Putamen (tissue), 1 donor: ENCODE data around the gene PRKCH.

Experiments
- DNase-seq: peaks from one replicate; pipeline ENCODE4 v3.0.0-alpha.2; 2016; ENCODE audit warnings: low spot score

The PRKCH gene

DNA sequence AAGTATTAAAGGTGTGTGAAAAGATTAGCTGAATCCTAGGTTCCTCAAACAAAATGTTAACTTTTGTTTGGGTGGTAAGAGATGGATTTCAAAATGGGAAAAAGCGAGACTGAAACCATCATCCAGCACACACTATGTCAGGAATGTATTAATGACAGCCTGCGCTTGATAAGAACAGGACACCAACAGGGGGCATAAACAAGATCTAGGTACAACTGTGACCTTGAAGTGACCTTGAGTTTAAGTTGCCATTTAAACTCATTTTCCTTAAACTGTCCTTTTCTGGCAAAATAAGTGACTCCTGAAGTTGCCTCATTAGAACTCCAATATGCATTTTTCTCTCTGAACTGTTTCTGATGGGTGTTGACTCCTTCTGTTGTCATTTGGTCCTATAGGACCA lies 17.1 kb downstream of the PRKCH start:
- no peak for DNase-seq

DNA sequence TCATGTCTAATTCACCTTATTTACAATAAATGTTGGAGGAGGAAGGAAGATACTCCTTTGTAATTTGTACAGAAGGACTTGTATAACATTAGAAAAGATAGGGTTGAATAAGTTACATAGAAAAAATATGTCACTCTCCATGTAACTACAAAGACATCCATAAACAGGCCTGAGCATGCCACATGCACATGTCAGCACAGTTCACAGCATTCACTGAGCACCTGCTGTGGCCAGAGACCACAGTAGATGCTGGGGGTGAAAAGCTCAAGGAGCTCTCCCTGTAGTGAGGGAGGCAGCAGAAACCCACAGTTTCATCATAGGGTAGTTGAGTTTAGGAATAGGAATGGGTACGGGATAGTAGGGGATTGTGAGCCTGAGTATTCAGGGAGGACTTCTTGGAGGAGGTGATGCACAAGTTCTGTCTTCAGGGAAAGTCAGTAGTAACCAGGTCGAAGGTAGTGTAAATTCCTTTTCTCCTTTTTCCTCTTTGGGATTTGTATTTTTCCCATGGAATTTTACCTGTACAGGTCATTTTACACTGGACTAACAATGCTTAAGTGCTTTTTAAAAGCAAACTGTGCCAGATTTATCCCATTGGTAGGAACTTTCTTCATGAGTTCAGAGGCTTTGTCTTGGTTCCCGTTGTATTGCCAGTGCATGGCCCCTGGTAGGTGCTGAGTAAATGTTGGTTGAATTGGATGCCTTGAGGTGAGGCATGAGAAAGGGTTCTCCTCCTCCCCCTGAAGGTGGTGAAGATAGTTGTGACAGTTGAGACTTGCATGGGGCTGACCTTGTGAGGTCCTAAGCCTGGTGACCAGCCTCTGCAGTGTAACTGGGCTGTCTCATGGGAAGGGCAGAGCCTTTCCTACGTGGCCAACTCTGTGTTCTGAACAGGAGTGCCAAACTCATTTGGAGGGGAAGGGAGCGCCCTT lies 20.2 kb downstream of the PRKCH start:
- DNase-seq: no peak

DNA sequence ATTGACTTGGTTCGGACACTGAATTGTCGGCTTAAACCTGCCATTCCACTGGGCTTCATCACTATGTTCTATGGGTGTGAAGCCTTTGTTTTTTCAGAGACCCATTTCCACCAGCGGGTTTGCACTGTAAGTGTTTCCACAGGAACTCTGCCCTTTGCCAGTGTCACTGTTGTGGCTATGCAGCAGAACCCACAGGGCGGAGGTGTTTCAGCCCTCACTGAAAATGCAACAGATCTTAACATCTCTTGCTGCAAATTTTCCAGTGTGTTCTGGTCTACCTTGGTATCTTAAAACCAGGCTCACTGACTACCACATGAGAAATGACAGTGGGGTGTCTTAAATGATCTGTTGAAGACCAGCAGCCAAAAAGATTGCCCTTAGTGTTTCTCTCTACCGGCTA lies 21.1 kb downstream of the PRKCH start:
- no peak for DNase-seq

DNA sequence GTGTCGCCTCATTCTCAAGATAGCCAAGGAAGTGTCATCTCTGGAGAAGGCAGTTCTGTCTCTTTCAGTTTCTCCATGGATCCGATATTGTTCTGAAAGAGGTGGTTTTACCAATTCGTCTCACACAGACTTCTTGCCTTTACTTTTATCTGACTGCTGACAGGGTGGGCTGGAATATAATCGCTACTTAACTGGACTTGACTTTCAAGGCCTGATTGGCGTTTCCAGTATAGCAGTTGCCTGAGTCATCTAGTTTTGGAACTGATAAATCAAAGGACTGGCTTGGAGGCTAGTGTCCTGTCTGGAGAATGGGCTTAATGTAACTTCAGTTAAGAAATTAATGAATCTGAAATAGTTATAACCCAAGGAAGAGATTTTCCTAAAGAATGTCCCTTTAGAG lies 21.6 kb downstream of the PRKCH start:
- DNase-seq: no peak

DNA sequence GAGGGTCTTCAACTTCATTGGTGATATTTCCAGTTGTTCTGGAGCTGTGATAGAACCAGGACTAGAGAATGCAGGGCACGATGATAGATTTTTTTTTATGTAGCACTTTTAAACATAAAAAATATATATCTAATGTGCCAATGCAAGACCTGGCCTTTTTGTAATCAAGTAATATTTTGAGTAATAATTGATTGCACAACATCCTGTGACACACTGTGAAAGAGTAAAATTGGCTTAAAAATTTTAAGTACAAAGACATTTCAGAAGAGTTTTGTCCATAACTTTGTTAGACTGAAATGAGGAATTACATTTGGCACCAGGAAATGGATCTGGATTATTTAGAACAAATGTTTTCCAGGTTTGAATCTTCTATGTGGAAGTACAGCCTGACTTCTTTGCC lies 22.1 kb downstream of the PRKCH start:
- DNase-seq: no peak

DNA sequence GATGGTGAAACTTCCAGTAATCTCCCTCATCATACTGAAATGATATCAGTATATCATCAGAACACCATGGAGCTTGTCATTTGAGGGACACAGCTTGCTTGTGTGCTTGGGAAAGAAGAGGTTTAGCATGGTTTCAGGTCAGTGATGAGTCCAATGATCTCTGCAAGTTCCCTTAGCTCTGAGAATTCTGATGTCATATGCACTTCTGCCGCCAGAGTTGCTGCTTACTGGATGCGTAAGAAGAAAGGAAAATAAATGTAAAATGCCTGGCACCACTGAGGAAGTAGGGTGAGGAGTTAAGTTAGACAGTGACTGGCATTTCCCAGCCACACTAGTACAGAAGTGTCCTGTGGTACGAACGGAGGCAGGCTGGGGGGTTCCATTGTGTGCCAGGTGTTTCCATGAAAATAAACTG lies 22.6 kb downstream of the PRKCH start:
- no peak for DNase-seq

DNA sequence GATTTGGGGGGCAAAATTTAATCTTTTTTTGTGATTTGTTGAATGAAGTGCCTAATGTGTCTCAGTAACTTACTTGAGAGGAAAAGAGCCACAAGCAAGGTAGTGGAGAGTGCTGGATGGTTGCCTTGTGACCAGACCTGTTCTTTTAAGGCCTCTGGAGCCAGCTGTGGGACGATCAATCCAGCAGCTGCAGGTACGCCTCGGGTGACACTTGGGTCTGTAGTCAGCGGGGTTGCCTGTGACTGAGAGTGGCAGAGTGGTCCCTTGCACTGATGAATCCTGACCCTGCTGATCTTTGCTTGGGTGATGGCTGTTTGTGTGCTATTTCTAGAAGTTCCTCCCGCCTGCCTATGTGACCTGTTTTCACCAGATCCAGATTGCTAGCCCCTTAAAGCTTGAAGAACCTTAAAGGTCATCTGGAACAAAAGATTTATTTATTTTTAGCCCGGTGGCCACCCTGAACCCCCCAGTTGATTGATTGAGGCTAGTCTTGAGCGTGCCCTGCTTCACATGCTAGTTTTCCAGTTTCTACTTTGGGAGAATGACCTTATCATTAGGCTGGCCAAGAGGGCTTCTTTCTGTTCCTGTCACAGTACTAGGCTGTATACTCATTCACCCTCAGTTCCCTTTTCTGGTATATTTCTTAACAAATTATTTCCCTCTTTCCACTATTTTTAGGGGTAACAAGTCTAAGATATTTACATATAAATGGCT lies 23.2 kb downstream of the PRKCH start:
- DNase-seq: no peak

DNA sequence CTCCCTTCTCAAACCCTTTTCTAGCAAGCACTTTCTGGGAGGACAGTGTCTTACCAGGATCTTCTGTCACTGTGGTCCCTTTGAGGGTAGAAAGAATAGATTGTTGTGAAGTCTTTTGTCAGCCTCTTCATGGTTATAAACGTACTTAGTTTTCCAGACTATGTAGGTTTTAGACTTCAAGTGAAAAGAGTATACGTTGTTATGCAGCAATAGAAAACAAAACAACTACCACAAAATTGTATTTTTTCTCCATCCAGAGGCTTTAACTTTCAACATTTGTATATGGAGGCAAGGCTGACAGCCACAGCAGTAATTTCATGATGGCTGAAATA lies 23.7 kb downstream of the PRKCH start:
- DNase-seq: no peak

DNA sequence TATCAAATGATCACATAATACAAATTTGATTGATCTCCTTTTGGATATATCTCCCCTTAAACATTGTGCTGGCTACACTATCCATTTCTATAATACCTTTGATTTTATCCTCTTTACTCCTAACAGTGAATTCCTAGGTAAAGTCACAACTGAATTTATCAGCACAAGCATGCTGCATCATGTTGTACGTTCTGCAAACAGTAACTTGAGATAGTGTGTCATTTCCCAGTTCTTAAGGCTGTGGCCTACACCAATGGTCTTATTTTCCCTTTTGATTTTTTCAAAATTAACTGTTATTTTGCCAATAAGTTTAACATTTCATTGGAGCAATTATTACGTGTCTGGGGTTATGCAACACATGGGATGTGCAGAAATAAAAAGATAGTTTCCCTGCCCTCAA lies 24.8 kb downstream of the PRKCH start:
- no peak for DNase-seq

DNA sequence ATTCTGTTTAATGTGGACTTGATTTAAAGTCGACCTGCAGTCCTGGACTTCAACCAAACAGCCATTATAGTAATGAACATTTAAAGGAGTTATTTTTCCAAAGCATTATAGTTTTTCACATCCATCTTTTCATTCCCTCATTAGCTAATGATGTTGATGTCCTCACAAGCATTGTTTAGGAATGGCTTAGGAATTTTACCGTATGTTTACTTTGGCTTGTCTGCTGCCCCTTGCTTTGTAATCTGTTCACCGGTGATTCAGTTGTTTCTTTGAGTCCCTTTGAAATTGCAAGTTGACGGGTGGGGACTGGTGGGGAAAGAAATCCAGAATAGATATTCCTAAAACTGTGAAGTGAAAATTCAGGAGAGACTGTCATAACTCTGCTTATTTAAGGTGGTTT lies 25.4 kb downstream of the PRKCH start:
- no peak for DNase-seq

DNA sequence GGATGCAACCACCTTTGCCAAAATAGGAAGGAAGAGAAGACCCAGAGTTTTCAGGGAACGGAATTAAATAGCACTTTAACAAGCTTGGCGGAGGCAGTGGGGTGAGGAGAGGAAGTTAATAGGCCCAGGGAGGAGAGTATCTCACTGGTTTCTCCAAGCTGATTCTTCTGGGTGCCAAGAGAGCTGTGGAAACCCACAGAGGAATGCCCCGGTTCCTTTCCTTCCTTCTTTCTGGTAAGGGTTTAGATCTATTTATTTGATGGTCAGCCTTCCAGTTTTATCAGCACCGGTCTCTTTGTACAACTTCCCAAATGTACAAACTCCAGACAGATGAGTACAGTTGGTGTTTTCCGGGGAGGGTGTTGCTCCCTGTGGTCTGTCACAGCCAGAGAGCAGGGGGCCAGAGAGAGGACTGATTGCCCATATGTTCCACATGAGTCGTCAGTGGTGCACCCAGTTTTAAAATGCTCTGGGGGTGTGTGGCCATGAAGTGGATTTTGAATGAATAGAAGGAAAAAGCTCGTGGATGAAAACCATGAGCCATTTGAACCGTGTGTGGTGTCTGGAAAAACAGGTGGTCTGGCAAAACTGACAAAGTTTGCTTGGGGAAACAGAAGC lies 26.6 kb downstream of the PRKCH start:
- peak; percentile 26 for DNase-seq

DNA sequence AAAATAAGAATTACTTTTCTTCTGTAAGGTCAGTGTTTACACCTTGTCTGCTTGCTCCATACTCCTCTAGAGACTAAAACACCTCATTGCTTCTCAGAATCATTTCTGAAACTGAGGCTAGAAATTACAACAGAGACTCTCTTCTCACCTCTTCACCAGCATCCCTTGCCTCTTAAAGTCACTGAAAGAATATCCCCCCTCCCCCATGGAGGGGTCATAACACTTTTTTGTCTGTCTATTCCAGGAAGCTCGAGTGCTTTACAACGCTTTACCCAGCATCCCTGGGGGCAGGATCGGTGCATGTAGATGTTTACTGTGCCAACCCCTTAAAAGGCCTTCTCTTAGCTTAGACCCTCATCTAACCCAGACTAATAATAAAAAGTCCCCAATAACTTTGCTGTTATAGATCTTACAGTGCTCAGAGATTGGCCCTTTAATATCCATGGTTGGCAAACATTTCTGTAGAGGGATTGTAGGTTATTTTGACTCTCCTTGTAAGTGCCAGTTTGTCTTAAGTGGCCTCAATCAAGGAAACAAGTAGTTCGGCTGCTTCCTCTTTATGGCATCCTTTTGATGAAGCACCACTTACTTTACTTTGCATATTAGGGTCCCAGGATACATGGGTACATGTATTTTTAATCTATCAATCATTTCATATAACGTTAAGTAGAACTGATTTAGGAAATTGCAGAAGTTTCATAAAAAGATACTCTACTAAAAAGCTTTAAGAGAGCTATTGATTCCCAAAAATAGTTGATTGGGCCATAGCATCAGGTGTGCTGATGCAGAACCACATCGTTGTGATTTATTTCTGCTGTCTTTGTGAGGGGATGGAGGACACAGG lies 29.3 kb downstream of the PRKCH start:
- no peak for DNase-seq

DNA sequence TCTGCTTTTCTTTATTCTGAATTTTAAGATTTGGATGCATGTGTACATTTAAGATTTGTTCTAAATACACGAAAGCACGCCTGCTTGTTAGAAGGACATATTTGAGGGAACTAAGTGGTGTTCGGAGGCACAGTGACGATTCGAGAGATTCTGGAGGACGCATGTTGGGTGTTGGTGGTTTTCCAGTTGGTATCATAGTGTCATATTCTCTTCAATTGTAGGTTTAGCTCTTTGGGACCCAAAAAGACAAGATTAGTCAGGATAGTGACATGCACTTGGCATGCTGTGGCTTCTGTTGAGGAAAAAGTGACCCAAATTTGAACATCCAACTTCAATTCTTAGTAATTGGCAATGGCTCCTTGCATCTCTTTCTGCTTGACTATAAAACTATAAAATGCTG lies 30.1 kb downstream of the PRKCH start:
- DNase-seq: no peak

DNA sequence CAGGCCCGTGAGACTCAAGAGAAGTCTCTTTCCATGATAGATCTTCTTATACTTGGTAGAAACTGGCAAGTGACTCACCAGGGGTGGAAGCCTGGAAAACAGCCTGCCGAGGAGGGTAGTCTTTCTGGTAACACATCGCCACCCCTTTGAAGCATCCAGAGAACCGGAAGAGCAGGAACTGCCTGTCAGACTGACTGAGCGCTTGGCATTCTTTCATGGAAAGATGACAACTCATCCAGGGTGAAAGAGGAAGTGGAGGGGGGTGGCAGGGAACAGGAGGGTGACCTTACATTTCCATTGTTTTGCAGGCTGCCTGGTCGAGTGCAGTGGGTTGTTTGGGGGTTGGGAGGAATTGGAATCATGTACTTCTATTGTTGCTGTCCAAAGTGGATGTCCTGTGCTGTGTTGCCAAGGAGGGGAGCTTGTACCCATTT lies 34.5 kb downstream of the PRKCH start:
- DNase-seq: no peak

DNA sequence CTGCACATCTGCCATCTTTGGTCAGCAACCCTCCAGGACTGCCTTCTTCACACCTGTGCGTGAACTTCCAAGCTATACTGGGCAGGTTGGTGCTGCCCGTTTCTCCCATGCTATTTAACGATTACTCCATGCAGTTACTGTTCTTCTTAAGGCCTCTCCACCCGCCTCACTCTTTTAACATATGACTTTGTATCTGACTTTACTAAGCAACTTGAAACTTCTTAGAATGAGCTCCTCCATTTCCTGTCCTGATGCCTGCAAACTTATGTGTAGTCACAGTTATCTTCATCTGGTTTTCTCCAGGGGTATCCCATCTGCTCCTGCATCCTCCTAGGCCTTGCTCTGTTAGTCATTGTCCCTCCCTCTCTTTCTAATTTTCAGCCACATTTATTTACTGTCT lies 35.7 kb downstream of the PRKCH start:
- no peak for DNase-seq

DNA sequence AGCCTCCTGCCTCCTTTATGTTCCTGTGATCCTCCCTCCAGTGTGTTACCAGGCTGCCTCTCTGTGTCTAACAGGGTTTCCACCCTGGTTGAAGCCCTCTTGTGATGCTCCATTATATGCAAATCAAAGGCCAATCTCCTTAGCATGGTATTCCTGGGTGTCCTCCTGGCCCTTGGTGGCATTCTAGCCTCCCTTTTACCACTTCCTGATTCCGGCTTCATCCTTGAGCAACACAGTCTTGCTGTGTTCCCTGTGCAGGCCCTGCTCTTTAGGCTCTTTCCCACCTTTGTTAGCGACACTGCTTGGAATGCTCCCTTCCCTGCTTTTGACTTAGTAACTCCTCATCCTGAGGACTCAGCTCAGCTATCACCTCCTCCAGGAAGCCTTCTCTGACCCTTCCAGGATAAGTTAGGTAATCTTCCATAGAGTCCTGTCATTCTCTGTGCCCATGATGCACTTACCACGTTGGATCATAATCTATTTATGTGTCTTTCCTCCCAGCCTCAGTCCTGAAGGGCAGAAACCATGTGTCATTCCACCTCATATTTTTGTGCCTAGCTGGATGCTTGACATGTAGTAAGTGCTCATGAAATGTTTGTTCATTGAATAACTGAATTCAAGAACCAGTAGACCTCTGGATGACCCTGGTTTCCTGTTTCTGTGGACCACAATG lies 37.3 kb downstream of the PRKCH start:
- DNase-seq: no peak

DNA sequence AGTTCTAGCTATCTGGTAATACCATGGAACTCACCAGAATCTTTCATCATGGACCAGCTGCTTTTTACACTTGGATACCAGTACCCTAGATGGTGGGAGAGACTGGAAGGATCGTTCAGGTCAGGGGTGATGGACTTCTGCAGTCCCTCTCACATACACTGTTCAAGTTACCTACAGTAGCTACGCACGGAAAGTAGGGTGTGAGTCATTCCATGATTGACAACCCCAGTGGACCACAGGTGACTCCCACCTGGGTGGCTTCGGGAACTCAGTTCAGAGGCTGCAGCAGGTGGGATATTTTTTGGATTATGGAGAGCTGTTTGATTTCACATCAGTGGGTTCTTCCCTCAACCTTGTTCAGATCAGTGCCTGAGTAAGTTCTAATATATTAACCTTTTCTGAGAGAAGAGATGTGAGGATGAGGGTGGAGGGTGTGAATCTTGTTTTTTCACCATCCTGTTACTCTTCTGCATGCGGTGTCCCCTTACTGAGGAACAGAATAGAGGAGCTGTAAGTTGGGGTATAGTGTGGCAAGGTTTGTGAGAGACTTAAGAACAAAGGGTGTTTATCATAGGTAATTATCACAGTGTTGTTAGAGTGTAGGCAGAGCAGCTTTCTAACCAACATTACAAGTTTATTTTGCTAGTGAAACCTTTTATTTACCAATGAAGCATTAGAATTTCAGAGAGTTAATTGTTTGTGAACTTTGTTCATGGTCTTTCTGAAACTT lies 39.6 kb downstream of the PRKCH start:
- no peak for DNase-seq

DNA sequence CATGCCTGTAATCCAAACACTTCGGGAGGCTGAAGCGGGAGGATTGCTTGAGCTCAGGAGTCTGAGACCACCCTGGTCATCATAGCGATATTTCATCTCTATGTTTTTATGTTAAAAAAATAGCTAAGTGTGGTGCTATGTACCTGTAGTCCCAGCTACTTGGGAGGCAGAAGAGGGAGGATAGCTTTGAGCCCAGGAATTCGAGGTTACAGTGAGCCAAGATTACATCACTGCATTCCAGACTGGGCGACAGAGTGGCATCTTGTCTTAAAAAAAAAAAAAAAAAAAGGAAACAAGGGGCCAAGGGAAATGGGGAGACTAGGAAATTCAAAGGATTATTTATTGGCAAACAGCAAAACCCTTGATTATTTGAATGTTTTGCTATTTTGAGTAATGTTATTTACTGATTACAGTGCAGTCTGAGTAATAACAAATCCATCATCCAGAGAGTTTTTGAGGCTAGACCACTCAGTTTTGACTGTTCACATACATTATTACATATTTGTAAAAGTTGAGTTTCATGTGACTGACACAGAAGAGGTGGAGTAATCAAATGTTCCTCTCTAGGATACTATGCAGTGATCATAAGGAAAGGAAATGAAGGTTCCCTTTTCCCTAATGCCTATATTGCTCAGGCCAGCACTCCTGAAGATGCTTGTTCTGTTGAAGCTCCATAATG lies 40.8 kb downstream of the PRKCH start:
- DNase-seq: no peak

DNA sequence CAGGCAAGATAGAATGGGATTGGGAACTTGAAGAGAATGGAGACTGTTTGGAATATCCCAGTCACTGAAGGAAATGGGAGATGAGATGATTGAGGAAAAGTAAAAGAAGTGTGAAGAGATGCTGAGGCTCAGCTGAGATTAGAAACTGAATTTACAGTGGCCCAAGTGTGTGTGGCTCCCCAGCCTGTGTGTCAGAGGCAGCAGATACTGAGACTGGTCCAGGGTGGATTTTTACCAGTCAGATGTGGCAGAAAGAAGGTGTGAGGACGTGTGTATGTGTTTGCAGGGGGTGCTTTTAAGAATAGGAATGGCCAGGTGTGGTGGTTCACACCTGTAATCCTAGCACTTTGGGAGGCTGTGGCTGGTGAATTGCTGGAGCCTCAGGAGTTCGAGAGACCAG lies 42.9 kb downstream of the PRKCH start:
- DNase-seq: no peak

DNA sequence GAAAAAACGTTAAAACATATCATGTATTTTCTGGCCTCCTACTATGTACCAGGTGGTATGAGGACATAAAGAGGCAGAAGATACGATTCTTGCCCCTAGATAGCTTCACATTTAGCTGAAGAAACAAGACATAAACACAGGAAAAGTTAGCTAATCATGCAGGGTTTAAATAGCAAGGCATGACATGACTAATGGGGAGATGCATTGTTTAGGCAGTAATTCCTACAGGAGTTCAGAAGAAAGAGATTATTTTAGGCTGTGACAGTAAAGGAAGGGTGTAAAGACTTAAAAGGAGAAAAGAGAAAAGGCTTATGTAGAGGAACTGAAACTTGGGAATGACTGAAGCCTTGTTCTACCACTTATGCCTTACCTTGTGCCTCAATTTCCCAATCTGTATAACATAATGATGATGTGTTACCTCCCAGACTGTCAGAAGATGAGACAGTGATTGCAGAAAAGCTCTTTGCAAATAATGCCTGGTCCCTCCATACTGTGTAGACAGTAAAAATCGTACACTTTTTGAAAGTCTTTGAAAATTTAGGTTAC lies 44.4 kb downstream of the PRKCH start:
- DNase-seq: no peak
